Measurements from ENCODE around the gene RAB18. TPM values are rescaled to one million over a fixed set of nuclear protein-coding genes. Genes with fewer than 3 reads are reported as not detected.
"Not testable (repeated sequence)": the region's sequence is repeated elsewhere in the genome, so short reads cannot be mapped to it uniquely, and the experiment has no call there.

Gene RAB18
- total RNA-seq, 4 donors from 2014 or later = 40.4 to 72.6 (median 56.9) TPM

DNA sequence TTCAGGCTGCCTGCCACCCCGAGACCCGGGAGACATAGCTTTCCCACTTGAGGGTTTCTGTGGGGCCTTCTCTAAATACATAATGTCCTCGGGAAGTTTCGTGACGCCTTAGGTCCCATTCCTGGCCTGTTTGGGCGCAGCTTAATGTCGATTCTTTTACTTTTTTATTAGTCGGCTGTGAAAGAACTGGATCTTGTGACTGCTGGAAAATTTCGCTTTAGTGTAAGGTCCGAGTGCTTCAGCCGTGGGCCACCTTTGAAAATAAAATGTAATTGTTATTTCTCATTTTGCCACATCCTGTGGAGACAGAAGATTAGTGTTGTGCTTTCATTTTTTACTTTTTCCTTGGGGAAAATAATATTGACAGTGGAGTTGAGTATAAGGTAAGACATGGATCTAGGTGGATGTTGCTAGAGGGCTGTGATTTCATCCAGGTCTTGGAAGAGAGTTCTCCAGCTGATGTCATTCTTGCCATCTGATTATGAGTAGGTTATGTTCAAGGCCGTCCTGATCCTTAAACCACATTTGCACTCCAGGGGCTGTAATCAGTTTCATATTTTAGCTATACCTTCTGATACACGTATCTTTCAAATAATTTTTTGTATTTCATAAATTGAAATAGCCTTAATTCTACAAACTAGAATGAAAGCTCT lies 830 bp downstream of the RAB18 start:
- no peaks in the 10 kb centered on the region for H3K27me3 ChIP-seq
- intact Hi-C loops (cut with DNase I) = no loop called here
- H3K4me1 ChIP-seq = peaks cover 6 to 67% (median 18%) of the 10 kb centered on the region in 3 donors
- peaks cover 0 to 2% (median 0%) of the 10 kb centered on the region in 3 donors for H3K36me3 ChIP-seq
- no peak for TF ChIP-seq POLR2A (IDR thresholded peaks at IDR 0.05)
- TF ChIP-seq, protein P1, sequence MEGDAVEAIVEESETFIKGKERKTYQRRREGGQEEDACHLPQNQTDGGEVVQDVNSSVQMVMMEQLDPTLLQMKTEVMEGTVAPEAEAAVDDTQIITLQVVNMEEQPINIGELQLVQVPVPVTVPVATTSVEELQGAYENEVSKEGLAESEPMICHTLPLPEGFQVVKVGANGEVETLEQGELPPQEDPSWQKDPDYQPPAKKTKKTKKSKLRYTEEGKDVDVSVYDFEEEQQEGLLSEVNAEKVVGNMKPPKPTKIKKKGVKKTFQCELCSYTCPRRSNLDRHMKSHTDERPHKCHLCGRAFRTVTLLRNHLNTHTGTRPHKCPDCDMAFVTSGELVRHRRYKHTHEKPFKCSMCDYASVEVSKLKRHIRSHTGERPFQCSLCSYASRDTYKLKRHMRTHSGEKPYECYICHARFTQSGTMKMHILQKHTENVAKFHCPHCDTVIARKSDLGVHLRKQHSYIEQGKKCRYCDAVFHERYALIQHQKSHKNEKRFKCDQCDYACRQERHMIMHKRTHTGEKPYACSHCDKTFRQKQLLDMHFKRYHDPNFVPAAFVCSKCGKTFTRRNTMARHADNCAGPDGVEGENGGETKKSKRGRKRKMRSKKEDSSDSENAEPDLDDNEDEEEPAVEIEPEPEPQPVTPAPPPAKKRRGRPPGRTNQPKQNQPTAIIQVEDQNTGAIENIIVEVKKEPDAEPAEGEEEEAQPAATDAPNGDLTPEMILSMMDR (IDR thresholded peaks at IDR 0.05) = no peak
- H3K27ac ChIP-seq = peak overlapping the region; percentile 89 to 97 (median 92)
- whole genome bisulfite sequencing, 2 donors = 2% methylated on average over 10 of the region's 13 CpGs
- DNase-seq = no peak
- no peaks in the 10 kb centered on the region for H3K9me3 ChIP-seq
- peak overlapping the region; percentile 64 to 96 (median 82) for H3K4me3 ChIP-seq

DNA sequence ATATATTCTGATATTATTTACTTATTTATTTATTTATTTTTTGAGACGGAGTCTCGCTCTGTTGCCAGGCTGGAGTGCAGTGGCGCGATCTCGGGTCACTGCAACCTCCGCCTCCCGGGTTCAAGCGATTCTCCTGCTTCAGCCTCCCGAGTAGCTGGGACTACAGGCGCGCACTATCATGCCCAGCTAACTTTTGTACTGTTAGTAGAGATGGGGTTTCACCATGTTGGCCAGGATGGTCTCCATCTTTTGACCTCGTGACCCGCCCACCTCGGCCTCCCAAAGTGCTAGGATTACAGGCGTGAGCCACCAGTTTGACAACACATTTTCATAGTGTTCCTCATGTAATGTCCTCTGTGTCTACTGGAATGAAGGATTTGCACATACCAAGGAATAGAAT lies 1.4 kb downstream of the RAB18 start:
- WGBS, 2 donors = 78 to 88% methylated on average over 12 to 13 of the region's 15 CpGs

DNA sequence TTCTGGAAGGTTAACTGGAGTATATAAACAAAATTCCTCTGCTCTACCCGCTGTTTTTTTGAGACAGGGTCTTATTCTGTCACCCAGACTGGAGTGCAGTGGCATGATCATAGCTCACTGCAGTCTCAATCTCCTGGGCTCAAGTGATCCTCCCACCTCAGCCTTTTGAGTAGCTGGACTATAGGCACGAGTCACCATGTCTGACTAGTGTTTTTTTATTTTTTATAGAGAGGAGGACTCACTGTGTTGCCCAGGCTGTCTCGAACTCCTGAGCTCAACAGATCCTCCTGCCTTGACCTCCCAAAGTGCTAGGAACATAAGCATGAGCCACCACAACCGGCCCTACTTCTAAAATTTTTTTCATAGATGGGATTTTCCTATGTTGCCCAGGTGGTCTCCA lies 2.2 kb downstream of the RAB18 start:
- WGBS, 2 donors = 75 to 77% methylated on average over 4 of the region's 4 CpGs
- no peak overlapping the region for H3K27ac ChIP-seq
- no peaks in the 10 kb centered on the region for H3K27me3 ChIP-seq
- intact Hi-C loops (cut with DNase I) = no loop called here
- H3K36me3 ChIP-seq = peaks cover 0 to 15% (median 0%) of the 10 kb centered on the region in 3 donors
- no peak overlapping the region for H3K4me3 ChIP-seq
- TF ChIP-seq POLR2A (IDR thresholded peaks at IDR 0.05) = no peak
- TF ChIP-seq, protein P1 (IDR thresholded peaks at IDR 0.05) = no peak
- no peak for DNase-seq
- H3K9me3 ChIP-seq = no peaks in the 10 kb centered on the region
- peaks cover 6 to 54% (median 18%) of the 10 kb centered on the region in 3 donors for H3K4me1 ChIP-seq

More for the DNA sequence above, 1.4 kb downstream of the RAB18 start:
- DNase-seq; H3K9me3 ChIP-seq; H3K36me3 ChIP-seq; H3K27me3 ChIP-seq; intact Hi-C loops (cut with DNase I): not testable (repeated sequence)
- Histone ChIP-seq H3K4me1 (peaks cover 6 to 61% (median 18%) of the 10 kb centered on the region in 3 donors), H3K27ac (peak overlapping the region in 2 of 4 donors; percentile 94 to 97), H3K4me3 (peak overlapping the region; percentile 64 to 96 (median 82))

DNA sequence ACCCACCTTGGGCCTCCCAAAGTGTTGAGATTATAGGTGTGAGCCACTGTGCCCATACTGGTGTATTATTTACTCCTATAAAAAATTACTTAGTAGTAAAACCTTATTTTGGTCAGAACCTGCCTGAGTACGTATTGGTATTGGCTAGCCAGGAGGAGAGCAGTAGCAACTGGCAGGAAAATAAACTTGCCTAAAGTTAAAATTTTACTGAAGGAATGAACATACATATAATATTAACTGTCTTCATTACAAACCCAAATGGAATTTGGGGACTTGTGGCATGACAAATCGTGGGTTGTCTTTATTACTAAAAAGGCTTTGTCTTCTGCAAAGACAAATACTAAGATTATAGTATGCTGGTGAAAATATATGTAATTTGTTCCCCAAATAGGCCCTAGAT lies 8.4 kb downstream of the RAB18 start:
- TF ChIP-seq, protein P1 (IDR thresholded peaks at IDR 0.05) = no peak
- TF ChIP-seq POLR2A (IDR thresholded peaks at IDR 0.05) = no peak
- H3K27ac ChIP-seq = no peak overlapping the region
- DNase-seq = no peak
- intact Hi-C loops (cut with DNase I) = no loop called here
- H3K4me3 ChIP-seq = no peak overlapping the region
- 83 to 96% methylated on average over 2 of the region's 2 CpGs for WGBS, 2 donors
- H3K9me3 ChIP-seq = no peaks in the 10 kb centered on the region
- H3K36me3 ChIP-seq = peaks cover 0 to 57% (median 0%) of the 10 kb centered on the region in 3 donors
- H3K4me1 ChIP-seq = peaks cover 0 to 41% (median 6%) of the 10 kb centered on the region in 3 donors
- H3K27me3 ChIP-seq = no peaks in the 10 kb centered on the region

- H3K9me3 ChIP-seq = no peaks in the 10 kb centered on the region
- peaks cover 0 to 57% (median 0%) of the 10 kb centered on the region in 3 donors for H3K36me3 ChIP-seq
- no peak for TF ChIP-seq POLR2A (IDR thresholded peaks at IDR 0.05)
- TF ChIP-seq, protein P1 (IDR thresholded peaks at IDR 0.05) = no peak
- H3K4me1 ChIP-seq = peaks cover 0 to 32% (median 6%) of the 10 kb centered on the region in 3 donors
- WGBS, 2 donors = 47 to 48% methylated on average over 3 of the region's 3 CpGs
- no peak overlapping the region for H3K4me3 ChIP-seq
- intact Hi-C loops (cut with DNase I) = no loop called here
- no peaks in the 10 kb centered on the region for H3K27me3 ChIP-seq
- no peak for DNase-seq
- peak overlapping the region in 1 of 4 donors; percentile 46 for H3K27ac ChIP-seq
These were observed 9.5 kb downstream of the RAB18 start for GRCh38 chr10:27513451-27514191.
